K562 (cell line): ENCODE measurements around the gene RAB31. TPM values are rescaled to one million over a fixed set of nuclear protein-coding genes. Genes with fewer than 3 reads are reported as not detected.

Source experiments
- ATF3 ChIP-seq, 2 experiments: fragments of 450-650 bp in 1 of 2; sonication (generic) in 1 of 2; formaldehyde crosslinking in 1 of 2; IDR thresholded peaks in 1 of 2; conservative IDR thresholded peaks in 1 of 2; 2 replicates each; pipeline versions ENCODE4 v1.6.1 to v1.8.1; 2016 to 2023; ENCODE audit warnings: mild to moderate bottlenecking in 2 of 2, moderate library complexity in 2 of 2, inconsistent platforms in 1 of 2, missing genetic modification reagents in 1 of 2
- CREB3L1 ChIP-seq: fragments of 450-650 bp; IDR thresholded peaks from 2 replicates; pipeline ENCODE4 v1.6.1; 2014; ENCODE audit warnings: low read depth, mild to moderate bottlenecking, moderate library complexity, borderline replicate concordance
- DLX4 ChIP-seq: fragments of 250-450 bp; sonication (Bioruptor Pico); IDR thresholded peaks from 2 replicates; pipeline ENCODE4 v1.6.1; 2021; ENCODE audit warnings: mild to moderate bottlenecking
- GABPA ChIP-seq: fragments of 200-800 bp; sonication (Bioruptor generic); conservative IDR thresholded peaks from 2 replicates; pipeline ENCODE4 v1.6.1; 2016; ENCODE audit warnings: low read depth, missing genetic modification characterization, missing compliant biosample characterization
- HOXB6 ChIP-seq: fragments of 250-450 bp; sonication (Bioruptor Pico); IDR thresholded peaks from 2 replicates; pipeline ENCODE4 v1.5.1; 2022; ENCODE audit warnings: mild to moderate bottlenecking, borderline replicate concordance
- MYBL2 ChIP-seq, 2 experiments: fragments of 450-650 bp in 1 of 2; sonication (generic) in 1 of 2; formaldehyde crosslinking in 1 of 2; IDR thresholded peaks; 2 replicates each; pipeline versions ENCODE4 v1.6.1 to v1.8.1; 2017 to 2022; ENCODE audit warnings: borderline replicate concordance in 1 of 2, inconsistent platforms in 1 of 2, low read depth in 1 of 2, mild to moderate bottlenecking in 1 of 2, missing genetic modification reagents in 1 of 2, moderate library complexity in 1 of 2
- NR2C1 ChIP-seq, 2 experiments: fragments of 450-650 bp; IDR thresholded peaks; 2 replicates each; pipeline ENCODE4 v1.6.1; 2017; ENCODE audit warnings: mild to moderate bottlenecking in 2 of 2, antibody characterized with exemption in 1 of 2, inconsistent platforms in 1 of 2, missing compliant biosample characterization in 1 of 2, missing genetic modification characterization in 1 of 2
- POLR2H ChIP-seq: IDR thresholded peaks from 2 replicates; pipeline ENCODE4 v1.6.1; 2016; ENCODE audit warnings: missing genetic modification characterization, low read depth, mild to moderate bottlenecking, control low read depth, missing compliant biosample characterization, moderate library complexity
- PRMT5 ChIP-seq: sonication (generic); formaldehyde crosslinking; IDR thresholded peaks from 2 replicates; pipeline ENCODE4 v1.5.0; 2020; ENCODE audit warnings: missing genetic modification reagents
- PTRF ChIP-seq: fragments of 450-650 bp; IDR thresholded peaks from 2 replicates; pipeline ENCODE4 v1.6.1; 2016; ENCODE audit warnings: mild to moderate bottlenecking, missing genetic modification characterization, missing compliant biosample characterization
- SMARCB1 ChIP-seq: IDR thresholded peaks from 2 replicates; pipeline ENCODE4 v1.6.1; 2011; ENCODE audit warnings: improper control_type of control experiment, low read depth; ENCODE audit not compliant: insufficient read length
- TAF9B ChIP-seq: fragments of 450-650 bp; IDR thresholded peaks from 2 replicates; pipeline ENCODE4 v1.6.1; 2018; ENCODE audit warnings: mild to moderate bottlenecking; ENCODE audit not compliant: partially characterized antibody
- ZBTB17 ChIP-seq: fragments of 450-650 bp; formaldehyde crosslinking; IDR thresholded peaks from 2 replicates; pipeline ENCODE4 v1.4.0; 2020; ENCODE audit warnings: mild to moderate bottlenecking
- ZNF239 ChIP-seq: fragments of 250-450 bp; sonication (Bioruptor Pico); IDR thresholded peaks from 2 replicates; pipeline ENCODE4 v1.4.0; 2020; ENCODE audit warnings: mild to moderate bottlenecking
- ZNF253 ChIP-seq: fragments of 250-450 bp; sonication (Bioruptor Pico); conservative IDR thresholded peaks from 2 replicates; pipeline ENCODE4 v1.6.1; 2021; ENCODE audit warnings: mild to moderate bottlenecking
- ZNF444 ChIP-seq: fragments of 250-450 bp; sonication (Bioruptor Pico); IDR thresholded peaks from 2 replicates; pipeline ENCODE4 v1.4.0; 2020; ENCODE audit warnings: mild to moderate bottlenecking, moderate library complexity
- ZNF583 ChIP-seq: fragments of 250-450 bp; sonication (Bioruptor Pico); IDR thresholded peaks from 2 replicates; pipeline ENCODE4 v1.4.0; 2020
- ZNF584 ChIP-seq: fragments of 200-800 bp; sonication (Bioruptor generic); IDR thresholded peaks from 2 replicates; pipeline ENCODE4 v1.6.1; 2016; ENCODE audit warnings: low read depth, mild to moderate bottlenecking, missing genetic modification characterization, missing compliant biosample characterization
- ZNF766 ChIP-seq: fragments of 200-800 bp; sonication (Bioruptor generic); conservative IDR thresholded peaks from 2 replicates; pipeline ENCODE4 v1.6.1; 2016; ENCODE audit warnings: missing genetic modification characterization, missing compliant biosample characterization
- polyA plus RNA-seq, 8 experiments: library from polyadenylated mRNA; depleted of rRNA in 4 of 8; stranded (reverse) in 5 of 8; unstranded in 3 of 8; fragments of >200 nt; fragmentation: Nextera tagmentation in 2 of 8; fragmentation: Illumina TruSeq in 1 of 8; extraction: Ambion mirVana in 2 of 8; extraction: Trizol in 1 of 8; gene quantifications; 2 replicates each; pipeline versions ENCODE4 v1.2.1 to v1.2.3, GENCODE V29; 2011 to 2014; ENCODE audit warnings: inconsistent platforms in 1 of 8, missing spikeins in 1 of 8
- total RNA-seq, 7 experiments: library from RNA; depleted of rRNA in 6 of 7; stranded (reverse); fragments of >200 nt in 6 of 7; fragmentation: Illumina TruSeq in 2 of 7; extraction: Trizol in 2 of 7; gene quantifications; 2 replicates each; pipeline versions ENCODE4 v1.2.1 to v1.2.3, GENCODE V29; 2011 to 2021; ENCODE audit warnings: low replicate concordance in 1 of 7
- TF ChIP-seq, protein P1 (sequence below): fragments of 450-650 bp; formaldehyde crosslinking; IDR thresholded peaks from 2 replicates; pipeline ENCODE4 v1.4.0; 2022; ENCODE audit warnings: missing genetic modification characterization

RAB31 gene
- total and polyA plus RNA-seq, 9 of the 15 experiments (the other 6 are each of a cell fraction or from before 2014, with no cell fraction given) = 20.7 to 70.4 (median 41.3) TPM

DNA sequence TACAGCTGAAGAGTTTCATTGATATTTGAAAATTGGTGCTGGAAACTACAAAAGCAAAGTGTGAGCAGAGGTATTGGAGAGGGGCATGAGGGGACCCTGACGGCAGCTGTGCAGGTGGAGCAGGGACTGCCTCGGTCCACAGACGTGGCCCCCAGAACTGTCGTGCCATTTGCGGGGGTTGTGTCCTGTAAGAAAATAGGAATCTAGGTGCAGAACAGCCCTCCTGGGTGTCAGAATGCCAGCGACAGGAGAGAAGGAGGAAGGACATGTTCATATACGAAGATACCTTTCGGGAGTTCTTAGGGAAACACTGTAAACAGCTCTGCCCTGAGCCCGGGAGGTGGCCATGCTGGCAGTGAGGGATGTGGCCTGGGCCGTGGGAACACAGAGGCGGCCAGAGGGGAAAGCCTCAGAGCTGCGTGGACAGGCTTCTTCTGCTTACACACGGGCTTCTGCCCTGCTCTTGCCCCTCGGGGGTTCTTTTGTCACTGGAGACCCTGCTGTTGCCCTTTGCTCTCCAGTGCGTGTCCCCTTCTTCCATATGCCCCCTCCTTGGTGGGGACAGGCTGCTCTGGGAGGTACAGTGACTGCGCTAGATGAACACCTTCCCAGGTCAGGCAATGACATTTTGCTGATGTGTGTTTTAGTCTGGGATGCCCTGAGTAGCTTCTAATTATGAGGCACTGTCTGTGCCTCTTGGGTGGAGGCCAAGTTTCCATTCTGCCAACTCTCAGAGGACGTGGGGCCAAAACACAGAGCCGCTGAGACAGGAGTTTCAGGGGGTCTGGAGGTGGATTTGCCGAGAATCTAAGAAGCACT, 95.8 kb downstream of the RAB31 start (continued):
- TF ChIP-seq TAF9B (peak; percentile 28), GABPA (tag) (no peak; the same call in none of the 2 replicates), SMARCB1 (peak; percentile 30), ATF3 (IDR thresholded peaks at IDR 0.05) (no peak), ATF3 (CRISPR knock-in tag; conservative IDR thresholded peaks at IDR 0.05) (no peak), ZNF584 (CRISPR knock-in tag) (peak; percentile 11; the same call in 1 of the 2 replicates), POLR2H (tag) (no peak), ZNF253 (CRISPR knock-in tag) (no peak), CREB3L1 (peak; percentile 48; the same call in 1 of the 2 replicates), PTRF (tag) (no peak), PRMT5 (CRISPR knock-in tag) (no peak), DLX4 (CRISPR knock-in tag) (no peak), ZNF766 (peak; percentile 50), HOXB6 (CRISPR knock-in tag) (no peak), ZNF583 (CRISPR knock-in tag) (no peak), ZNF444 (CRISPR knock-in tag) (no peak), ZBTB17 (CRISPR knock-in tag) (peak; percentile 63; the same call in 1 of the 2 replicates), ZNF239 (no peak), NR2C1 (IDR thresholded peaks at IDR 0.05) (no peak; the same call in 1 of the 2 replicates), NR2C1 (tag; IDR thresholded peaks at IDR 0.05) (peak; percentile 41; the same call in 1 of the 2 replicates), MYBL2 (IDR thresholded peaks at IDR 0.05; ENCODE audit: low read depth) (no peak), MYBL2 (CRISPR knock-in tag; IDR thresholded peaks at IDR 0.05; ENCODE audit: borderline replicate concordance) (no peak)
- TF ChIP-seq, protein P1, sequence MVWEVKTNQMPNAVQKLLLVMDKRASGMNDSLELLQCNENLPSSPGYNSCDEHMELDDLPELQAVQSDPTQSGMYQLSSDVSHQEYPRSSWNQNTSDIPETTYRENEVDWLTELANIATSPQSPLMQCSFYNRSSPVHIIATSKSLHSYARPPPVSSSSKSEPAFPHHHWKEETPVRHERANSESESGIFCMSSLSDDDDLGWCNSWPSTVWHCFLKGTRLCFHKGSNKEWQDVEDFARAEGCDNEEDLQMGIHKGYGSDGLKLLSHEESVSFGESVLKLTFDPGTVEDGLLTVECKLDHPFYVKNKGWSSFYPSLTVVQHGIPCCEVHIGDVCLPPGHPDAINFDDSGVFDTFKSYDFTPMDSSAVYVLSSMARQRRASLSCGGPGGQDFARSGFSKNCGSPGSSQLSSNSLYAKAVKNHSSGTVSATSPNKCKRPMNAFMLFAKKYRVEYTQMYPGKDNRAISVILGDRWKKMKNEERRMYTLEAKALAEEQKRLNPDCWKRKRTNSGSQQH (CRISPR knock-in tag) = no peak
